Stimulated activated CD8-positive, alpha-beta memory T cell treated with anti-CD3 and anti-CD28 coated beads, Interleukin-2, amount 100 ng/mL, for 48 hours (primary cell): Measurements from ENCODE around the gene OMP.
A peak's percentile ranks its signal among the peaks of the same experiment; 100 is the strongest.

ENCODE experiments used
- DNase-seq, 2 donors: peaks; one replicate each; pipeline ENCODE4 v3.0.0-alpha.2; 2020; ENCODE audit warnings: low read depth in 2 of 2

Gene OMP

GRCh38 chr11:77123591-77123990 is 21.0 kb downstream of the OMP start:
- DNase-seq = no peak

GRCh38 chr11:77124041-77124440 is 21.4 kb downstream of the OMP start:
- DNase-seq = no peak

GRCh38 chr11:77124488-77124887 is 21.8 kb downstream of the OMP start:
- DNase-seq = no peak

GRCh38 chr11:77125191-77125590 is 22.6 kb downstream of the OMP start:
- no peak for DNase-seq

- no peak for DNase-seq
Measured at GRCh38 chr11:77125695-77126094, 23.1 kb downstream of the OMP start.

- DNase-seq = no peak
Measured at GRCh38 chr11:77126156-77126775, 23.6 kb downstream of the OMP start.

- DNase-seq = no peak
Measured at GRCh38 chr11:77126861-77127234, 24.2 kb downstream of the OMP start.

- peak; percentile 34 to 45 for DNase-seq
Measured at GRCh38 chr11:77127235-77127911, 24.7 kb downstream of the OMP start.

- no peak for DNase-seq
Measured at GRCh38 chr11:77127920-77128691, 25.5 kb downstream of the OMP start, which contains the start of gene MYO7A. Gene MYO7A, plus strand, starts transcription at chr11:77128246. Its CDS starts 2,389 bp downstream, at chr11:77130635.

- DNase-seq = no peak
Measured at GRCh38 chr11:77129069-77129841, 26.6 kb downstream of the OMP start.

GRCh38 chr11:77129842-77130756 is 27.5 kb downstream of the OMP start:
- DNase-seq = no peak

GRCh38 chr11:77130763-77131513 is 28.3 kb downstream of the OMP start:
- DNase-seq = no peak

- no peak for DNase-seq
Measured at GRCh38 chr11:77131560-77131959, 28.9 kb downstream of the OMP start.

- DNase-seq = no peak
Measured at GRCh38 chr11:77135069-77135468, 32.4 kb downstream of the OMP start.

- no peak for DNase-seq
Measured at GRCh38 chr11:77136074-77136473, 33.4 kb downstream of the OMP start.

GRCh38 chr11:77136784-77137420 is 34.3 kb downstream of the OMP start:
- DNase-seq = no peak

- DNase-seq = no peak
Measured at GRCh38 chr11:77137421-77137820, 34.8 kb downstream of the OMP start.

- no peak for DNase-seq
Measured at GRCh38 chr11:77138106-77138649, 35.5 kb downstream of the OMP start.

- DNase-seq = no peak
Measured at GRCh38 chr11:77139201-77139600, 36.6 kb downstream of the OMP start.
